BLaER1 (cell line): Measurements from ENCODE around the gene UQCRHL.
"Not testable (repeated sequence)": the region's sequence is repeated elsewhere in the genome, so short reads cannot be mapped to it uniquely, and the experiment has no call there.

ENCODE experiments used
- H3K27ac ChIP-seq: shearing (Covaris generic); formaldehyde crosslinking; 2 replicates; pipeline ENCODE4 v1.8.1; 2022
- H3K27me3 ChIP-seq: shearing (Covaris generic); formaldehyde crosslinking; 2 replicates; pipeline ENCODE4 v1.8.1; 2022
- H3K36me3 ChIP-seq: shearing (Covaris generic); formaldehyde crosslinking; 2 replicates; pipeline ENCODE4 v1.8.1; 2022
- H3K4me1 ChIP-seq: shearing (Covaris generic); formaldehyde crosslinking; 2 replicates; pipeline ENCODE4 v1.8.1; 2022
- H3K4me2 ChIP-seq: shearing (Covaris generic); formaldehyde crosslinking; 2 replicates; pipeline ENCODE4 v1.8.1; 2022
- H3K4me3 ChIP-seq: shearing (Covaris generic); formaldehyde crosslinking; 2 replicates; pipeline ENCODE4 v1.8.1; 2022
- H3K9ac ChIP-seq: shearing (Covaris generic); formaldehyde crosslinking; 2 replicates; pipeline ENCODE4 v1.8.1; 2022
- H3K9me3 ChIP-seq: shearing (Covaris generic); formaldehyde crosslinking; 2 replicates; pipeline ENCODE4 v1.8.1; 2022
- H4K20me1 ChIP-seq: shearing (Covaris generic); formaldehyde crosslinking; 2 replicates; pipeline ENCODE4 v1.8.1; 2022
- Cebpa-rat ChIP-seq: shearing (Covaris generic); IDR thresholded peaks from 2 replicates; pipeline ENCODE4 v1.8.1; 2022

The UQCRHL gene

GRCh38 chr1:15835741-15836510 is 28.5 kb upstream of the UQCRHL start:
- Histone ChIP-seq H4K20me1 (no peaks in the 10 kb centered on the region), H3K9ac (peak overlapping the region; percentile 99), H3K4me3 (peak overlapping the region; percentile 78), H3K9me3 (no peaks in the 10 kb centered on the region), H3K36me3 (no peaks in the 10 kb centered on the region), H3K4me2 (peak overlapping the region; percentile 94), H3K27me3 (no peaks in the 10 kb centered on the region), H3K4me1 (peaks cover 41% of the 10 kb centered on the region), H3K27ac (peak overlapping the region; percentile 99)
- no peak for TF ChIP-seq Cebpa-rat

DNA sequence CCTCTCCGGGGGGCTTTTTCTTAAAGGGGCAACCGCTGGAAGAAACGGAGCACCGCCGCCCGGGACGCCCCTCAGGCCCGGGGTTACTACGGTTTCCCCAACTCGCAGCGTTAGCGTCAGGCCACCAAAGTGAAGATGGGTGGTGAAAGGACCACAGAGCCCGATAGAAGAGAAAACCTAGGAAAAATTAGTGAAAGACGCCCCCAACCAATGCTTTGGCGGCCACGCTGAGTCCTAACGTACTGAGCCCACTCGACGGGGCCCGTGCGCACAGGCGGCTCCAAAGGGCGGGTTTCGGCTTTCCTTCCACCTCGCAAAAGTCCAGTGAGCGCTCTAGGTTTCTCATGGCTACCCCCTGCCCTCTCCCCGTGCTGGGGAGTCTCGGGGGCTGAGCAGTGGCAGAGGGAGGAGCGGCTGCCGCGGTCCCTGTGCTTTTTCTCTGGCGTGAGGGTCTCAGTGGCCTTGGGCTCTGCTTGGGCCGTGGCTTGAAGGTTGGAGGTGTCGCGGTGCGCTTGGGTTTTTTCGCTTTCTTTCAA is 27.8 kb upstream of the UQCRHL start:
- peaks cover 47% of the 10 kb centered on the region for H3K4me1 ChIP-seq
- peak overlapping the region; percentile 91 for H3K4me2 ChIP-seq
- no peaks in the 10 kb centered on the region for H4K20me1 ChIP-seq
- peak overlapping the region; percentile 99 for H3K9ac ChIP-seq
- H3K36me3 ChIP-seq, result no peaks in the 10 kb centered on the region
- peak overlapping the region; percentile 78 for H3K4me3 ChIP-seq
- H3K9me3 ChIP-seq, result no peaks in the 10 kb centered on the region
- H3K27ac ChIP-seq, result peak overlapping the region; percentile 99
- no peaks in the 10 kb centered on the region for H3K27me3 ChIP-seq
- no peak for TF ChIP-seq Cebpa-rat

DNA sequence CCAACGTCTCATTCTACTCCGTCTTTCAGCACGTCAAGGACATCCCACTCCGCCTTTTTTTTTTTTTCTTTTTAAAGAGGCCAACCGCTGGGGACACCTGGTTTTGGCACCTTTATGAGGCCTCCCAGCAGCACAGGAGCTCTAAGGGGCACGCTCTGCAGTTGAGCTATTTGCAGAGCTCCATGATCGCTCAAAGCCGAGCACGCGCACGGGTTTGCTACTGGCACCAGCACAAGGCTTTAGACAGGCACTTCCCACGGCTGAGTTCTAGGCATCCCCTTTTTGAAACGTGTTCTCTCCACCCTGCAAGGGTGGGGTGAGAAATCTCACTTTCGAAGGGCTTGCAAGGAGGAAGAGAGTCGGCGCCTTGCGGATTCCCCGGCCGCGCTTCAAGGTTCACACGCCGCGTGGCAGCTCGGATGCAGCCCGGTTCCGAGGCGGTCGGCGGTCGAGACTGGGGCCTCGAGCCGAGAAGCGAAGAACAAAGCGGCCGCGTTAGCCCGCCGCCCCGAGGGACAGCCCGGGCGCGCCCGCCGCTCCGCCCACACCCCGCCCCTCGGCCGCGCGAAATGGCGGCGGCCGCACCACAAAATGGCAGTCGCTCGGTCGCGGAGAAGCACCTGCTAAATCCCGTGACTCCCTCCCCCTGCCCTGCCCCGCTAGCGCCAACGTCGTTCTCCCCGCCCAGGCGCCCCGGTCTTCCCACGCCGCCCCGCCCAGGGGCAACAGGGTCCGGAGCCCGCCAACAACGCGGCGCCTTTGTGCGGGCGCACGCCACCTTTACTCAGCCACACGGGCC is 27.2 kb upstream of the UQCRHL start:
- H3K36me3 ChIP-seq, result no peaks in the 10 kb centered on the region
- H3K4me3 ChIP-seq, result peak overlapping the region; percentile 78
- H4K20me1 ChIP-seq, result no peaks in the 10 kb centered on the region
- peak overlapping the region; percentile 99 for H3K9ac ChIP-seq
- H3K4me2 ChIP-seq, result peak overlapping the region; percentile 91
- no peak for TF ChIP-seq Cebpa-rat
- no peaks in the 10 kb centered on the region for H3K9me3 ChIP-seq
- H3K27ac ChIP-seq, result peak overlapping the region; percentile 99
- no peaks in the 10 kb centered on the region for H3K27me3 ChIP-seq
- H3K4me1 ChIP-seq, result peaks cover 54% of the 10 kb centered on the region

DNA sequence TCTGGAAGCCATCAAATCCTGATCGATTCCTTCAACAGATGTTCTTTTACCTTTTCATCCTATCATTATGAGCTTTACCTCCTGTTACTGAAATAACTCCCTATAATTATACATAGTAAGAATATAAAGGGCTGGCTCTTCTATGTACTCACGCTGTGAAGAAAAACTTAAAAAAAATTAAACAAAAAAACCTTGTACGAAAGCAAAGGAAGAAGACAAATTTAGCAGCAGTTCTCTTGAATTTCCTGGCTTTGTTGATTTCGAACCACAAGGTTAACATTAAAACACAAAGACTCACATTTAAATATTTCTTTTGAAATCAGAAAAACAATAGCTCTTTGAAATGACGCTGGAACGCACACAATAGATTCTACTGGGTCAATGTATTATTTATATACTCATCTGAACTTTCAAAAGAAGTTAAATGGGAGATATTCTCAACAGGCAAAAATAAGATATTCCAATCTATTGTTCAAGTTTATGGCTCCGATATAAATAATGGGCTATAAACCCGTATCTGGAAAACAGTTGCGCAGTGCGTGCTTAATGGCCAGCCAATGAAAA is 26.5 kb upstream of the UQCRHL start:
- Histone ChIP-seq H3K27me3 (no peaks in the 10 kb centered on the region), H3K9me3 (no peaks in the 10 kb centered on the region), H3K4me1 (peaks cover 61% of the 10 kb centered on the region), H3K9ac (peak overlapping the region; percentile 99), H3K27ac (peak overlapping the region; percentile 99), H4K20me1 (no peaks in the 10 kb centered on the region), H3K4me2 (peak overlapping the region; percentile 91), H3K36me3 (no peaks in the 10 kb centered on the region), H3K4me3 (peak overlapping the region; percentile 78)
- no peak for TF ChIP-seq Cebpa-rat

GRCh38 chr1:15833069-15833679 is 25.7 kb upstream of the UQCRHL start:
- H3K27ac ChIP-seq, result peak overlapping the region; percentile 99
- H3K9me3 ChIP-seq, result no peaks in the 10 kb centered on the region
- H3K9ac ChIP-seq, result peak overlapping the region; percentile 99

DNA sequence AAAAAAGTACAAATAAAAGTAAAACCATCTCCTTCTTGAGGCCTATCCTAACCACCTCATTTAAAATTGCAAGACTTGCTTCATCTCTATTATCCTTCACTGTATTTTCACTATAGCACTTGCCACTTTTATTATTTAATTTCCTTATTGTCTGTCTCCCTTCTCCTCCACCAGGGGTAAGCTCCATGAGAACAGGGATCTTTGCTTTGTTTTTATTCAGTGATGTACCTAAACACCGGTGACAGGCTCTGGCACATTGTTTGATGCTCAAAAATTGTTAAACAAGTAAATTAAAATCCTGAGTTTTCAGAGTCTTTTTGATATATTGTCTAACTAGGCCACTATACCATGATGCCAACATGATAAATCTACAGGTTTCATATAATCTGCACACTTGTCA is 22.8 kb upstream of the UQCRHL start:
- H3K4me3 ChIP-seq, result peak overlapping the region; percentile 29; the same call in 1 of the 2 replicates
- no peaks in the 10 kb centered on the region for H3K36me3 ChIP-seq
- peak overlapping the region; percentile 91 for H3K4me2 ChIP-seq
- H3K9me3 ChIP-seq, result no peaks in the 10 kb centered on the region
- H3K27me3 ChIP-seq, result no peaks in the 10 kb centered on the region
- H4K20me1 ChIP-seq, result no peaks in the 10 kb centered on the region
- H3K27ac ChIP-seq, result peak overlapping the region; percentile 50
- TF ChIP-seq Cebpa-rat, result no peak
- H3K9ac ChIP-seq, result 0 out of 2 replicates have a peak overlapping the region, but pooled peaks have one; percentile 34
- peaks cover 70% of the 10 kb centered on the region for H3K4me1 ChIP-seq

More at GRCh38 chr1:15833069-15833679, 25.7 kb upstream of the UQCRHL start:
- Histone ChIP-seq H3K4me3 (peak overlapping the region; percentile 78), H4K20me1 (no peaks in the 10 kb centered on the region), H3K36me3 (no peaks in the 10 kb centered on the region), H3K4me1 (peaks cover 64% of the 10 kb centered on the region), H3K27me3 (no peaks in the 10 kb centered on the region), H3K4me2 (peak overlapping the region; percentile 91)
- TF ChIP-seq Cebpa-rat, result no peak

DNA sequence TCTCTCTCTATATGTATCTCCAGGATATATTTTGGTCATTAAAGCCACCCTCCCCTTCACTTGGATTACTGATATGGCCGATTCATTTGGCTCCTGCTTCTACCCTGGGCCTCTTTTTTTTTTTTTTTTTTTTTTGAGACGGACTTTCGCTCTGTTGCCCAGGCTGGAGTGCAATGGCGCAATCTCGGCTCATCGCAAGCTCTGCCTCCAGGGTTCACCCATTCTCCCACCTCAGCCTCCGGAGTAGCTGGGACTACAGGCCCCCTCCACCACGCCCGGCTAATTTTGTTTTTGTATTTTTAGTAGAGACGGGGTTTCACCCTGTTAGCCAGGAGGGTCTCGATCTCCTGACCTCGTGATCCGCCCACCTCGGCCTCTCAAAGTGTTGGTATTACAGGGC is 21.5 kb upstream of the UQCRHL start:
- H3K4me2 ChIP-seq, result peak overlapping the region; percentile 91
- H3K27ac ChIP-seq, result 0 out of 2 replicates have a peak overlapping the region, but pooled peaks have one; percentile 50
- not testable (repeated sequence) for H3K9ac ChIP-seq, H3K36me3 ChIP-seq, H3K4me3 ChIP-seq, H3K9me3 ChIP-seq, H4K20me1 ChIP-seq, H3K27me3 ChIP-seq
- H3K4me1 ChIP-seq, result peaks cover 72% of the 10 kb centered on the region

DNA sequence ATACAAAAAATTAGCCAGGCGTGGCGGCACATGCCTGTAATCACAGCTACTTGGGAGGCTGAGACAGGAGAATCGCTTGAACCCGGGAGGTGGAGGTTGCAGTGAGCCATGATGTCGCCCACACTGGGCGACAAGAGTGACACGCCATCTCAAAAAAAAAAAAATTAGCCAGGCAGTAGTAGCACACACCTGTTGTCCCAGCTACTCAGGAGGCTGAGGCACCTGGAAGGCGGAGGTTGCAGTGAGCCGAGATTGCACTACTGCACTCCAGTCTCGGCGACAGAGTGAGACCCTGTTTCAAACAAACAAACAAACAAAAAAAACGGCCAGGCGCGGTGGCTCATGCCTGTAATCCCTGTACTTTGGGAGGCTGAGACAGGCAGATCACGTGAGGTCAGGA is 20.1 kb upstream of the UQCRHL start:
- H4K20me1 ChIP-seq, H3K9ac ChIP-seq, H3K27ac ChIP-seq, H3K4me3 ChIP-seq, H3K4me2 ChIP-seq, H3K27me3 ChIP-seq, H3K9me3 ChIP-seq, H3K36me3 ChIP-seq: not testable (repeated sequence)
- H3K4me1 ChIP-seq, result peaks cover 62% of the 10 kb centered on the region

DNA sequence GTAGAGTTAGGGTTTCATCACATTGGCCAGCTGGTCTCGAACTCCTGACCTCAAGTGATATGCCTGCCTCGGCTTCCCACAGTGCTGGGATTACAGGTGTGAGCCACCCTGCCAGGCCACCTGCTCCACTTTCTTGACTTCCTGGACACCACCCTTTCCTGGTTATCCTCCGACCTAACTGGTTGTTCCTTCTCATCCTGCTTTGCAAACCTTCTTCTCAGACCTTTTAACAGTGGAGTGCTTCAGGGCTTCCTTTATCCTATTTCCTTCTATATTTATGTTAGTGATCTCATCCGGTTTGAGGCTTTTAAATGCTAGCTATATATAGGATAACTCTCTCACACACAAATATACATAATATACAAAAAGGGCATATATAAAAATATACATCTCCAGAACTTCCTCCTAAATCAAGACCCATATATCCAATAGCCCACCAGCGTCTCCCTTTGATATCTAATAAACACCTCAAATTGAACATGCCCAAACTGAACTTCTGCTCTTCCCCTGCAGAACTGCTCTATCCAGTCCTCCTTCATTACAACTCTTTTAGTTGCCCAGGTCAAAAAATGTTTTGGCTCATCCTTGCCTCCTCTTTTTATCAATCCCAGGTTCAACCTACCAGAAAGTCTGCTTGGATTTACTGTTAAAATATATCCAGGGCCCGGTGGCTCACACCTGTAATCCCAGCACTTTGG is 19.5 kb upstream of the UQCRHL start:
- no peak overlapping the region for H3K27ac ChIP-seq
- no peaks in the 10 kb centered on the region for H3K36me3 ChIP-seq
- peak overlapping the region; percentile 26; the same call in 1 of the 2 replicates for H3K4me2 ChIP-seq
- no peaks in the 10 kb centered on the region for H4K20me1 ChIP-seq
- H3K4me1 ChIP-seq, result peaks cover 56% of the 10 kb centered on the region
- no peak overlapping the region for H3K9ac ChIP-seq
- no peaks in the 10 kb centered on the region for H3K9me3 ChIP-seq
- no peaks in the 10 kb centered on the region for H3K27me3 ChIP-seq
- H3K4me3 ChIP-seq, result no peak overlapping the region
- no peak for TF ChIP-seq Cebpa-rat
